GM18520 (cell line): ENCODE measurements around the gene PHOX2A.
"Not testable (repeated sequence)": the region's sequence is repeated elsewhere in the genome, so short reads cannot be mapped to it uniquely, and the experiment has no call there.

Experiments used
- ATAC-seq: cut with Tn5 transposase; IDR thresholded peaks from one replicate; pipeline ENCODE4 v1.9.1; 2021; ENCODE audit not compliant: unreplicated experiment

Gene PHOX2A

DNA sequence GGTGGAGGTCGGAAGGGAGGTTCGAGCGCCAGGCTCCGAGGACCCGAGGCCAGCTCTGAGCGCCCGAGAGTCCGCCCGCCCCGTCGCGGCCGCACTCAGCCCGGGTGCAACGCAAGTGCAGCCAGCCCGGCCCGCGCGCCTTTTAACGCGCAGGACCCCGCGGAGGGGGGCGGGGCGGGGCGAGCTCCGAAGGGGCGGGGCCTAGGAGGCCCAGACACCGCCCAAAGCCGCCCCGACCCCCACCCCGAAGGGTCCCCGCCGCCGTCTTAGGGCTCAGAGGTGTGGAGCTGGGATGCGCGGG lies at the start of gene PHOX2A:
TSS of gene PHOX2A (minus strand) at position 117 of the 301 bp plus-strand sequence. CDS start 172 bp downstream, outside the sequence.
- no peak for ATAC-seq

DNA sequence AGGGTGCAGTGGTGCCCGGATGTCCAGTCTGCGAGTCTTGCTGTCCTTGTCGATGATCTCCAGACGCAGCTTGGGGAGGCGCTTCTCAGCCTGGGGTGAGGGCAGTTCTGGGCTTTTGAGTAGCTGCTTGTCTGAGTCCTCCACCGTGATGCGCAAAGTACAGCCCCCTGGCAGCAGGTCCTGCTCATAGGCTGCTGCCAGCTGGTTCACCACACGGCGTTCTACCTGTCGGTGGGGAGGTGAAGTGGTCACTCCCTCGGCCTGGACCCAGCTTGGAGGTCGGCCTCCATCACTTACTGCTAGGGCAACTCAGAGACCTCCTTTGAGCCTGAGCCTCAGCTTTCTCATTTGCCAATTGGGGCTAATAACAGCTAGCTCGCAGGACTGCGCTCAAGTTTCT lies 49.4 kb upstream of the PHOX2A start:
- no peak for ATAC-seq

DNA sequence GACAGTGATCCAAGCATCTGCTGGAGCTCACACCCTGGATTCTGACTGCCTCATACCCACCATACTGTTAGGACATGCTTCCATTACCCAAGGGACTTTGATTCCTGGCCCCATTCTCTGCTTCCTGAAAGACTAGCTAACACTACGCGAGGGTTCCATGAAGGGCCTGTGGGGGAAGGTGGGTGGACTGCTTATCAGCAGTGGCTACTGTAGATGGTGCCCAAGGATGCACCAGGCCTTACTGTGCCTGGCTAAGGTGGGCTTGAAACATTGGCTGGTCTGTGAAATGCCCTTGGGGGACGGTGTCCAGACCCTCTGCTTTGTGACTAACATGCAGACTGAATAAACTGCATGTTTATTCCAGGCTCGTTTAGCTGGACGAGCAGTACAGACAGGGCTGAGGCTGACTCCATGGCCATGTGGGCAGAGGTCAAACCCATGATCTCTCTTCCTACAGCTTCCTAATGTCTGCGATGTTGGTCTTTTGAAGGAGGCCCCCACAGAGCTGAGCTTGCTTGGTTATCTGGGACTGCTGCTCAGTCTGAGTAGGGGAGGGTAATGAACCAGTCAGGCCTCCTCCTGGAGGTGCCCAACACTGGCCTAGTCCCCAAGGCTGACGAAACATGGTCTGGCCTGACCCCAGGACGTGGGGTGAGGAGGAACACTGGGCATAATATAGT lies 48.3 kb upstream of the PHOX2A start:
- no peak for ATAC-seq

DNA sequence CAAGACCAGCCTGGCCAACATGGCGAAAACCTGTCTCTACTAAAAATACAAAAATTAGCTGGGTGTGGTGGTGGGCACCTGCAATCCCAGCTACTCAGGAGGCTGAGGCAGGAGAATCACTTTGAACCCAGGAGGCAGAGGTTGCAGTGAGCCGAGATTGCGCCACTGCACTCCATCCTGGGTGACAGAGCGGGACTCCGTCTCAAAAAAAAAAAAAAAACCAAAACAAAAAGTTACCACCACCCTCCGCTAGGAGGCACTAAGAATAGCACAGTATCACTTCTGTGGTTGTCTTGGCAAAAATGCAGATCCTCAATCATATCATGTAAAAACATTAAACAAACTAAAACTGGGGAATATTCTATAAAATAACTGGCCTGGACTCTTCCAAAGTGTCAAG lies 46.8 kb upstream of the PHOX2A start:
- ATAC-seq, result not testable (repeated sequence)

DNA sequence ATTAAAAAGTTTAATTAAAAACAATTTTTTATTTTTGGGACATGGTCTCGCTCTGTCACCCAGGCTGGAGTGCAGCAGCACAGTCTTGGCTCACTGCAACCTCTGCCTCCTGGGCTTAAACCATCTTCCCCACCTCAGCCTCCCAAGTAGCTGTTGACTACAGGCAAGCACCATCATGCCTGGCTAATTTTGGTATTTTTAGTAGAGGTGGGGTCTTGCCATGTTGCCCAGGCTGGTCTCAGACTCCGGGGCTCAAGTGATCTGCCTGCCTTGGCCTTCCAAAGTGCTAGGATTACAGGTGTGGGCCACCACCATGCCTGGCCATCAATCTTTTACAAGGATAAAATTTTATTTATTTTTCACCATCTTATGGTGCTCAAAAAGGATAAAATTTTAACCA lies 43.3 kb upstream of the PHOX2A start:
- ATAC-seq, result no peak

DNA sequence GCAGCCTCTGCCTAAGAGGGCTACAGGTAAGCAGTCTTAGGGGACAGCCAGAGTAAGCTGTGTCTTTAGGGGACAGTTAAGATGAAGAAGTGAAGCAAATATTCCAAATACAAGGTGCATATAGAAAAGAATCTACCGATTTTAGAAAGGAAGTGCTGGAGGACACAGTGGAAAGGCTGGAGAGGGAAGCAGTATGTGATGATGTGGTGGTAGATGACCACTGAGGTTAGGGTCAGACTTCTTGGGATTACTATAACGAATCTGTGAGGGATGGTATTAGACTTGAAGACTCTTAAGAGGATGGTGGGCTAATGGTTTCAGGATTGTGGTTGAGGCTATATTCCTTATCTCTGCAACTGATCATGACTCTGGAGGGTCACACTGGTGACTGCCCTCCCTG lies 40.0 kb upstream of the PHOX2A start:
- ATAC-seq, result no peak

DNA sequence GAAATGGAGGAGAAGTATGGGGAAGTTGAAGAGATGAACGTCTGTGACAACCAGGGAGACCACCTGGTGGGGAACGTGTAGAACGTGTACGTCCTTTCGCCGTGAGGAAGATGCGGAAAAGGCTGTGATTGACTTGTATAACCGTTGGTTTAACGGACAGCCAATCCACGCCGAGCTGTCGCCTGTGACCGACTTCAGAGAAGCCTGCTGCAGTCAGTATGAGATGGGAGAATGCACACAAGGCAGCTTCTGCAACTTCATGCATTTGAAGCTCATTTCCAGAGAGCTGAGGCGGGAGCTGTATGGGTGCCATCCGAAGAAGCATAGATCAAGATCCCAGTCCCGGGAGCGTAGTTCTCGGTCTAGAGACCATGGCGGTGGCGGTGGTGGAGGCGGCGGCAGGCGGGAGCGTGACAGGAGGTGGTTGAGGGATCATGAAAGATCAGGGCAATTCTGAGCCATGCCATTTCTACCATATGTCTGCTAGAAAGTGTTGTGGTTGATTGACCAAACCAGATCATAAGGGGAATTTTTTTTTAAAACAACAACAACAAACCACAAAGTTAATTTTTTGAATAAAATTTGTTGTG lies 36.8 kb upstream of the PHOX2A start:
- no peak for ATAC-seq

DNA sequence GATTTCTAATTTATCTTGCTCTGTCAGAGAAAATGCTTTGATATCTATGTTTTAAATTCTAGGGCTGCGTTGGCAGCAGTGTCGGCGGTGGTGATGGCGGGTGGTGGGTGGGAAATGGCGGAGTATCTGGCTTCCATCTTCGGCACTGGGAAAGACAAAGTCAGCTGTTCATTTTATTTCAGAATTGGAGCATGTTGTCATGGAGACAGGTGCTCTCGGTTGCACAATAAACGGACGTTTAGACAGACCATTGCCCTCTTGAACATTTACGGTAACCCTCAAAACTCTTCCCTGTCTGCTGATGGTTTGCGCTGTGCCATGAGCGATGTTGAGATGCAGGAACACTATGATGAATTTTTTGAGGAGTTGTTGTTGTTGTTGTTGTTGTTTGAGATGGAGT lies 36.1 kb upstream of the PHOX2A start:
- ATAC-seq, result no peak

DNA sequence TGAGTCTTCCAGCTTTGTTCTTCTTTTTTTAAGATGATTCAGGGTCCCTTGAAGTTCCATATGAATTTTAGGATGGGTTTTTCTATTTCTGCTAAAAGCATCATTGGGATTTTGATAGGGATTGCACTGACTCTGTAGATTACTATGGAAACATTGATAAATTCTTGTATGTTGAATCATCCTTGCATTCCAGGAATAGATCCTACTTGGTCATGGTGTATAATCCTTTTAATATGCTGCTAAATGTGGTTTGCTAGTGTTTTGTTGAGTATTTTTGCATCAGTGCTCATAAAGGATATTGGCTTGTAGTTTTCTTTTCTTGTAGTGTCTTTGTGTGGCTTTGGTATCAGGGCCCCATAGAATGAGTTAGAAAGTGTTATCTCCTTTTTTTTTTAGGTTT lies 34.9 kb upstream of the PHOX2A start:
- no peak for ATAC-seq

DNA sequence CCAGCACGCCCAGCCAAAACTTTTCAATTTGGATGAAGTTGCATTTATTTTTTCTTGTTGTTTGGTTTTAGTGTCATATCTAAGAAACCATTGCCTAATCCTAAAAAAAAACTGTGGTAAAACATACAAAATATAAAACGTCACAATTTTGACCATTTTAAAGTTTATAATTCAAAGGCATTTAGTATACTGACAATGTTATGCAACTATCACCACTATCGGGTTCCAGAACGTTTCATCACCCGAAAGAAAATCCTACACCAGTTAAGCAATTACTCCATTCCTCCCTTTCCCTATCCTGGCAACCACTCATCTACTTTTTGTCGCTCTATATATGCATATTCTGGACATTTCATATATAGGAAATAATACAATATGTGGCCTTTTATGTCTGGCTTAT lies 30.5 kb upstream of the PHOX2A start:
- no peak for ATAC-seq

DNA sequence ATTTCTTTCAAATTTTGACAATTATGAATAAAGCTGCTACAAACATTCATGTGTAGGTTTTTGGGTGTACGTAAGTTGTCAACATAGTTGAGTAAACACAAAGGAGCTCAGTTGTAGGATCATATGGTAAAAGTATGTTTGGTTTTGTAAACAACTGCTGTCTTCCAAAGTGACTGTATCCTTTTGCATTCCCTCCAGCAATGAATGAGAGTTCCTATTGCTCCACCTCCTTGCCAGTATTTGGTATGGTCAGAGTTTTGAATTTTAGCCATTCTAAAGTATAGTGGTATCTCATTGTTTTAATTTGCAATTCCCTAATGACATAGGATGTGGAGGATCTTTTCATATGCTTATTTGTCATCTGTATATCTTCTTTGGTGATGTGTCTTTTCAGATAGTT lies 28.0 kb upstream of the PHOX2A start:
- ATAC-seq, result no peak

DNA sequence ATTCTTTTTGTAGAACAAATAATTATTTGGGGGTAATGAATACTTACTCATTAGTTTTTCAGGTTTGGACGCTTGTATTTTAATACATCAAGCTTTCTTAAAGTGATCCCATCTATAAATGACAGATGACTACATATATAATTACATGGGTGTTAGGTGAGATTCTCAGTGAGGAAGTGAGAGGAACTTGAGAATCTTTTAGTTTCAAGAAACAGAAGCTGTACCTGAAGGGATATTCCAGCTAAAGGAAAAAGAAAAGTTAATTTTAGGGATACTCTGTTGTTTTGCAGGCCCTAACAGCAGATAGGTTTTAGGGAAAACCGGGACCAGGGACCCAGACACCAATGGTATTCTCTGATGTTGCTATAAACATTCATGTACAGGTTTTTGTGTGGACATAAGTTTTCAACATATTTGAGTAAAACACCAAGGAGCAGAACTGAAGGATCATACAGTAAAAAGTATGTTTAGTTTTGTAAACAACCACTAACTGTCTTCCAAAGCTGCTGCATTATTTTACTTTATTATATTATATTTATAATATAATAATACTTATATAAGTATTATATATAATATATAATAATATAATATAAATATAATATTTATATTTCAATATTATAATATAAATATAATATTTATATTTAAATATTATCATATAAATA lies 24.1 kb upstream of the PHOX2A start:
- no peak for ATAC-seq

DNA sequence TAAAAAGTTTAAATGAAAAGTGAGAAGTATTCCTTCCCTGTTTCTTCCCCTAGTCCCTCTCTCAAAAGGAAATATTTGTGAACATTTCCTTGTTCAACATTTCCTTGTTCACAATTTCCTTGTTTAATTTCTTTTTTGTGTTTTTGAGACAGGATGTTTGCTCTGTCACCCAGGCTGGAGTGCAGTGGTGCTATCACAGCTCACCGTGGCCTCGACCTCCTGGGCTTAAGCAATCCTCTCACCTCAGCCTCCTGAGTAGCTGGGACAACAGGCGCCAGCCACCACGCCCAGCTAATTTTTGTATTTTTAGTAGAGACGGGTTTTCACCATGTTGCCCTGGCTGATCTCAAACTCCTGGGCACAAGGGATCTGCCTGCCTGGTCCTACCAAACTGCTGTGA lies 23.0 kb upstream of the PHOX2A start:
- not testable (repeated sequence) for ATAC-seq

DNA sequence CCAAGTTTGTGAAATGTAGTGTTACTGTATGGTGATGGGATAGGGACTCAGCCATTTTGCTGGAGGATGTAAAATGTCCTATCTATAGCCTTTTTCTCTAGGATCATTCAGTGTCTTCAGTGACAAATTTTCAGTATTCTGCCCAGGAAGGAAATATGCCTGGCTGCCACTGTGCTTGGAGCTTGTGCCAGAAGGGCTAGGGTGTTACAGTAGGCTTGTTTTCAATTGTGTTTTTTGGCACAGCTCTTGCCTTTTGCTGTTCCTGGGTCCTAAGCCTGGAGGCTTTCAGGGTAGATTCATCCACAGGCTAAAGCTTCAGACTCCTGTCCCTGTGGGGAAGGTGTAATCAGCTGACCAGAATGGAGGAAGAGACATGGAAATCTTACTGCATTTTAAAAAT lies 22.0 kb upstream of the PHOX2A start:
- ATAC-seq, result no peak

DNA sequence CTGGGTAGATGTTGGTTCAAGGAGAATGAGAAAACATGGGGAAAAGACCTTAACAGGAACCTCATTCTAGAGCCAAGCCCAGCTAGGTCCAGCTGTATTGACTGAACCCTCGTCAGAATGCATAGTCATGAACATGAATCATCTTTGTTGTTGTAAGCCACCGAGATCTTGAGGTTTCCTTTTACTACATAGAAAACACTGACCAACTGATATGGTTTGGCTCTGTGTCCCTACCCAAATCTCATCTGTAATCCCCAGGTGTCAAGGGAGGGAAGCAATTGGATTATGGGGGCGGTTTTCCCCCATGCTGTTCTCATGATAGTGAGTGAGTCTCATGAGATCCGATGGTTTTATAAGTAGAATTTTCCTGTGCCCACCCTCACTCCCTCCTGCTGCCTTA lies 19.4 kb upstream of the PHOX2A start:
- ATAC-seq, result no peak

DNA sequence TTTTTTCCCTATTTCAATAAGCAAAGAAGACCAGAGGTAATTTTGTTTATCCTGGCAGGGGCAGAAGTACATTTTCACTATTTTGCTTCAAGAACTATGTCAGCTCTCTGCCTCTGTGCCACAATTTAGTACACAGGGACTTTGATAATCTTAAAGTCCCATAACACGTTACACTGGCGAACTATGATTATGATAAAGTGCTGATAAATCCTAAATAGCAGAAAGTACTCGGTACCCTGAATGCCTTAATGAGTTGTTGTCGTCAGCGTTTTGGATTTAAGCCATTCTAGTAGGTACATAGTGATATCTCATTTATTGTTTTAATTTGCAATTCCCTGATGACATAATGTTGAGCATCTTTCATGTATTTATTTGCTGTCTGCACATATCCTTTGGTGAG lies 16.6 kb upstream of the PHOX2A start:
- no peak for ATAC-seq

DNA sequence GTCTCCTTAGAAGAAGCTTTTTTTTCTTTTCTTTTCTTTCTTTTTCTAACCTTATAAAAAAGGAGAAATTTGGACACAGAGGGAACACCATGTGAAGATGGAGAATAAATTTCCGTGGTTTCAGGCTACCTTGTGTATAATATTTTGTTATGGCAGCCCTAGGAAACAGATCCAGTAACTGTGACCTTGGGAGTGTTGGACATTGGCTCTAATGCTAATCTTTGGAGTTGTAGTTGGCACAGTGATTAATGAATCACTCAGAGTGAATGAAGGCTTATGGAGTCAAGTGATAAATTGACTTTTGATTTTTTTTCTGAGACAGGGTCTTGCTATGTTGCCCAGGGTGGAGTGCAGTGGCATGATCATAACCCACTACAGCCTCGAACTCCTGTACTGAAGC lies 15.5 kb upstream of the PHOX2A start:
- no peak for ATAC-seq

DNA sequence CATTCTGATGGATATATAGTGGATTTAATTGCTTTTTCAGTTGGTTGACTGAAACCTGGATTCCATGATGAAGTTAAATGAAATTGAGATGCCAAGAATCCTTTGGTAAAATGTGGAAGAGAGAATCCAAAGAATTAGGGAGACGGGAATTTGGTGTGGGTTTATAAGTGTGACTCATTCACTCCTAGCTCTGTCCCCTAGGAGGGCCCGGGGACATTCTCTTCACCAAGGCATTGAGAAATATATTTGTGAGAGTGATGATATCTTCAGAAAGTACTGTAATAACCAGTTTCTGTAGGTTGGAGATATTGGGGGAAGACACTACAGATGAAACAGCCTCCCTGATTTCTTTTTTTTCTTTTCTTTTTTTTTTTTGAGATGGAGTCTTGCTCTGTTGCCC lies 13.6 kb upstream of the PHOX2A start:
- no peak for ATAC-seq

DNA sequence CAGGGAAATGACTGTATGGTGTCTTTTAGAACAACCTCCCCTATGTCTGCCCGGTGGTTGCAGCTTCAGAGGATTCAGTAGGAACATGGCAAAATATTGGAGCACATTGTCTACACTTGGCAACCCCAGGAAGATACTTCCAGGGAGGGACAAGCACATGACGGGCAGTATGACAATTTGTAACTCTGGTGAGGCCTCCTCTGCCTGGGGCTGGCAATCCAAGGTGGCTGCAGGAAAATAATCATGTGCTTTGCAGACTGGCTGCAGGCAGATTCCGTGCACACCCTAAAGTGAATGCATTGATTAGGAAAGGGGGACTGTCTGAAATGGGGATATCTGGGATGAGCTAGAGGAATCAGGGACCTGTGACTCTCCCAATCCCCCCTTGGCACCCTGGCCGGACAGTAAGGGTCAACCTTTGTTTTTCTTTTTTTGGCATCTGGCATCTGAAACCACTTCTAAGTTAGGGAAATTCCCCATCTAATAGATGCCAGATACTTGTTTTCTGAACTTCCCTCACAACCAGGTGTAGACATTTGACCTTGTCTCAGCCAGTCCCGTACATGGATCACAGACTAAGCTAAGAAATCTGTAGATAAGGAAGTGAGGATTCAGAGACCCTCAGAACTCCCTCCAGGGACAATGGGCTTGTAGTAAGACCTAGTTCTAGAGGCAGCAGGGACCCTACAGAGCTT lies 10.5 kb upstream of the PHOX2A start:
- no peak for ATAC-seq

DNA sequence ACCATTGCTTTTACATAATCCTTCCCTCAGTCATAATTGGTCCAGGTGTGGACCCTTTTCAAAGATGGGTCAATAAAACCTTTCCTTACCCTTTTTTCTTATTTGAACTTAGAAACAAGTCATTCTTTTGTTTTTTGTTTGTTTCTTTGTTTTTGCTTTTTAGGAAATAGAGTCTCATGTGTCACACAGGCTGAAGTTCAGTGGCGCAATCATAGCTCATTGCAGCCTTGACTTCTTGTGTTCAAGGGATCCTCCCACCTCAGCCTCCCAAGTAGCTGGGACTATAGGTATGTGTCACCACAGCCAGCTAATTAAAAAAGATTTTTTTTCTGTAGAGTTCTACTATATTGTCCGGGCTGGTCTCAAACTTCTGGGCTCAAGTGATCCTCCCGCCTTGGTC lies 9.4 kb upstream of the PHOX2A start:
- no peak for ATAC-seq

DNA sequence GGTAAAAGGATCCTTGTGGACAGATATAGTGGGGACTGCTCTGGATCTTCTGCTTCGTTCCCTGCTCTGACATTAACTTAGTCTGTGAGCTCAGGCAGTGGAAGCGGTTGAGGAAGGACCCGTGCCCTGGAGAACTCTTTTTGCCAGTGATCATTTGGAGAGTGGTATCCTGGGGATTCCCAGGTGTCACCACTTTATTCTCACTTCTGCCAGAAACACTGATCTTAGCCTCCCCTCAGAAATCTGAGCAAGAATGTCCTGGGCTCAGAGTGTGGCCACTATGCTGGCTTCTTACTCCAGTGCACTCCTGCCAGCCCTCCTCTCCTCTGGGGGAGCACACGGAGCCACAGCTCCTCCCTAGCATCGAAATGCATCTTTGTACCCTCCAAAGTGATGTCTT lies 7.6 kb upstream of the PHOX2A start:
- ATAC-seq, result no peak
